Measurements from ENCODE around the gene DHODH. TPM values are rescaled to one million over a fixed set of nuclear protein-coding genes. Genes with fewer than 3 reads are reported as not detected.
A peak's percentile ranks its signal among the peaks of the same experiment; 100 is the strongest.

The DHODH gene
- polyA plus RNA-seq, 2 of the 4 experiments (the other 2 are of a cell fraction) = 9.7 to 13.2 TPM

DNA sequence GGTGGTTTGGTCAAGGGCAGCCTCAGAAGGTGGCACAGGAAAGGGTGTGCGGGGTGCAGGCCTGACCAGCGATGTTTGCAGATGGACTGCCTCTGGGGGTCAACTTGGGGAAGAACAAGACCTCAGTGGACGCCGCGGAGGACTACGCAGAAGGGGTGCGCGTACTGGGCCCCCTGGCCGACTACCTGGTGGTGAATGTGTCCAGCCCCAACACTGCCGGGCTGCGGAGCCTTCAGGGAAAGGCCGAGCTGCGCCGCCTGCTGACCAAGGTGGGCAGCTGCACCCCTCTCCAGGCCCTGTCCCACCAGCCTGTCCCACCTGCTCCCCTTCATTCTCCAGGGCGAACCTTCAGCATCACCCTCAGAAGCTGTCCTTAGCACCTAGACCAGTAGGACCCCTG, 12.5 kb downstream of the DHODH start:
- Histone ChIP-seq H3K4me1 (peaks cover 19% of the 10 kb centered on the region), H3K27ac (no peak overlapping the region), H3K4me2 (no peak overlapping the region), H3K9me3 (no peaks in the 10 kb centered on the region), H3K4me3 (no peak overlapping the region)
- no peak for TF ChIP-seq POLR2A (IDR thresholded peaks at IDR 0.05; ENCODE audit: low read length)
- TF ChIP-seq, protein P1, sequence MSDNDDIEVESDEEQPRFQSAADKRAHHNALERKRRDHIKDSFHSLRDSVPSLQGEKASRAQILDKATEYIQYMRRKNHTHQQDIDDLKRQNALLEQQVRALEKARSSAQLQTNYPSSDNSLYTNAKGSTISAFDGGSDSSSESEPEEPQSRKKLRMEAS (IDR thresholded peaks at IDR 0.05) = no peak
- TF ChIP-seq, protein P2, sequence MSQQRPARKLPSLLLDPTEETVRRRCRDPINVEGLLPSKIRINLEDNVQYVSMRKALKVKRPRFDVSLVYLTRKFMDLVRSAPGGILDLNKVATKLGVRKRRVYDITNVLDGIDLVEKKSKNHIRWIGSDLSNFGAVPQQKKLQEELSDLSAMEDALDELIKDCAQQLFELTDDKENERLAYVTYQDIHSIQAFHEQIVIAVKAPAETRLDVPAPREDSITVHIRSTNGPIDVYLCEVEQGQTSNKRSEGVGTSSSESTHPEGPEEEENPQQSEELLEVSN (IDR thresholded peaks at IDR 0.05; ENCODE audit: borderline replicate concordance, low read depth) = no peak
- TF ChIP-seq RCOR1 (IDR thresholded peaks at IDR 0.05; ENCODE audit: low read depth, low read length) = no peak
- TF ChIP-seq CHD4 (IDR thresholded peaks at IDR 0.05; ENCODE audit: borderline replicate concordance) = no peak
- no peak for TF ChIP-seq RFX5 (IDR thresholded peaks at IDR 0.05)
- no peak for TF ChIP-seq BHLHE40 (IDR thresholded peaks at IDR 0.05; ENCODE audit: low read depth, low read length)
- TF ChIP-seq, protein P3, sequence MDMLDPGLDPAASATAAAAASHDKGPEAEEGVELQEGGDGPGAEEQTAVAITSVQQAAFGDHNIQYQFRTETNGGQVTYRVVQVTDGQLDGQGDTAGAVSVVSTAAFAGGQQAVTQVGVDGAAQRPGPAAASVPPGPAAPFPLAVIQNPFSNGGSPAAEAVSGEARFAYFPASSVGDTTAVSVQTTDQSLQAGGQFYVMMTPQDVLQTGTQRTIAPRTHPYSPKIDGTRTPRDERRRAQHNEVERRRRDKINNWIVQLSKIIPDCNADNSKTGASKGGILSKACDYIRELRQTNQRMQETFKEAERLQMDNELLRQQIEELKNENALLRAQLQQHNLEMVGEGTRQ (IDR thresholded peaks at IDR 0.05) = no peak
- no peak for TF ChIP-seq CBX2 (IDR thresholded peaks at IDR 0.05; ENCODE audit: borderline replicate concordance, low read depth)
- TF ChIP-seq, protein P4, sequence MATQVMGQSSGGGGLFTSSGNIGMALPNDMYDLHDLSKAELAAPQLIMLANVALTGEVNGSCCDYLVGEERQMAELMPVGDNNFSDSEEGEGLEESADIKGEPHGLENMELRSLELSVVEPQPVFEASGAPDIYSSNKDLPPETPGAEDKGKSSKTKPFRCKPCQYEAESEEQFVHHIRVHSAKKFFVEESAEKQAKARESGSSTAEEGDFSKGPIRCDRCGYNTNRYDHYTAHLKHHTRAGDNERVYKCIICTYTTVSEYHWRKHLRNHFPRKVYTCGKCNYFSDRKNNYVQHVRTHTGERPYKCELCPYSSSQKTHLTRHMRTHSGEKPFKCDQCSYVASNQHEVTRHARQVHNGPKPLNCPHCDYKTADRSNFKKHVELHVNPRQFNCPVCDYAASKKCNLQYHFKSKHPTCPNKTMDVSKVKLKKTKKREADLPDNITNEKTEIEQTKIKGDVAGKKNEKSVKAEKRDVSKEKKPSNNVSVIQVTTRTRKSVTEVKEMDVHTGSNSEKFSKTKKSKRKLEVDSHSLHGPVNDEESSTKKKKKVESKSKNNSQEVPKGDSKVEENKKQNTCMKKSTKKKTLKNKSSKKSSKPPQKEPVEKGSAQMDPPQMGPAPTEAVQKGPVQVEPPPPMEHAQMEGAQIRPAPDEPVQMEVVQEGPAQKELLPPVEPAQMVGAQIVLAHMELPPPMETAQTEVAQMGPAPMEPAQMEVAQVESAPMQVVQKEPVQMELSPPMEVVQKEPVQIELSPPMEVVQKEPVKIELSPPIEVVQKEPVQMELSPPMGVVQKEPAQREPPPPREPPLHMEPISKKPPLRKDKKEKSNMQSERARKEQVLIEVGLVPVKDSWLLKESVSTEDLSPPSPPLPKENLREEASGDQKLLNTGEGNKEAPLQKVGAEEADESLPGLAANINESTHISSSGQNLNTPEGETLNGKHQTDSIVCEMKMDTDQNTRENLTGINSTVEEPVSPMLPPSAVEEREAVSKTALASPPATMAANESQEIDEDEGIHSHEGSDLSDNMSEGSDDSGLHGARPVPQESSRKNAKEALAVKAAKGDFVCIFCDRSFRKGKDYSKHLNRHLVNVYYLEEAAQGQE (IDR thresholded peaks at IDR 0.05) = no peak
- TF ChIP-seq KDM5A (IDR thresholded peaks at IDR 0.05) = no peak
- TF ChIP-seq TP53 (CRISPR knock-in tag; IDR thresholded peaks at IDR 0.05) = no peak
- no peak for TF ChIP-seq EHF (CRISPR knock-in tag; IDR thresholded peaks at IDR 0.05)
- no peak for TF ChIP-seq NFE2L2 (conservative IDR thresholded peaks at IDR 0.05; ENCODE audit: low read length)
- ATAC-seq (peak in 1 of 2 experiments; percentile 64; a peak in 3 of 6 replicates), DNase-seq (ENCODE audit: low read depth in 1 of 2, low spot score in 1 of 2) (no peak), FAIRE-seq (no peak)
- WGBS (ENCODE audit: missing lambda C conversion rate) = 94% methylated on average over 15 of the region's 15 CpGs
- CTCF ChIA-PET = interaction anchor here (1.2 to 1.4 kb wide), 2 partner anchors 59 to 79 kb away, joined by 3 to 4 read pairs; no protein-coding TSS in a partner anchor
- POLR2A ChIA-PET = no interaction called here

DNA sequence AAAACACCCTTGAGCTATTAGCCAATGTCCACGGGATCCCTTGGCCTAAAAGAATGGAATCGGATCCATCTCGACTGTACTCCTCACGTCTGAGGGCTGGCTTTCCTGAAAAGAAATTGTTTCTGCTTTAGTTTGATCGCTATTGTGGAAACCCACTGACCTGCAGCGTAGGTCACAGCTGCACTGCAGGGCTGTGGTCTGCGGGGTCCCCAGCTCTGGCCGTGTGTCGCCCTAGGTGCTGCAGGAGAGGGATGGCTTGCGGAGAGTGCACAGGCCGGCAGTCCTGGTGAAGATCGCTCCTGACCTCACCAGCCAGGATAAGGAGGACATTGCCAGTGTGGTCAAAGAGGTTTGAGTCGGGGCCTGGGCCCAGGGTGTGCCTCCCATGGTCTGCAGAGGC, 13.6 kb downstream of the DHODH start:
- Histone ChIP-seq H3K4me2 (no peak overlapping the region), H3K4me3 (no peak overlapping the region), H3K4me1 (peaks cover 19% of the 10 kb centered on the region), H3K27ac (no peak overlapping the region), H3K9me3 (no peaks in the 10 kb centered on the region)
- FAIRE-seq (no peak), ATAC-seq (no peak), DNase-seq (ENCODE audit: low read depth in 1 of 2, low spot score in 1 of 2) (no peak)
- ChIA-PET POLR2A (no interaction called here), CTCF (interaction anchor here (1.2 to 1.4 kb wide), 2 partner anchors 60 to 77 kb away, joined by 3 to 4 read pairs; no protein-coding TSS in a partner anchor)
- WGBS (ENCODE audit: missing lambda C conversion rate) = 96% methylated on average over 13 of the region's 13 CpGs
- TF ChIP-seq HOXA7 (CRISPR knock-in tag; IDR thresholded peaks at IDR 0.05) (no peak), MAFK (IDR thresholded peaks at IDR 0.05; ENCODE audit: partially characterized antibody) (no peak), FOSL2 (IDR thresholded peaks at IDR 0.05) (no peak), FOSL2 (CRISPR knock-in tag; IDR thresholded peaks at IDR 0.05) (no peak), CHD4 (IDR thresholded peaks at IDR 0.05; ENCODE audit: borderline replicate concordance) (no peak), NR3C1 (IDR thresholded peaks at IDR 0.05) (no peak), SREBF2 (IDR thresholded peaks at IDR 0.05) (no peak), CEBPB (IDR thresholded peaks at IDR 0.05) (no peak), ESRRA (IDR thresholded peaks at IDR 0.05; ENCODE audit: borderline replicate concordance, low read length) (no peak), HDAC2 (IDR thresholded peaks at IDR 0.05) (no peak), ZFP36 (IDR thresholded peaks at IDR 0.05; ENCODE audit: borderline replicate concordance, partially characterized antibody) (no peak), SMC3 (IDR thresholded peaks at IDR 0.05) (no peak), BHLHE40 (IDR thresholded peaks at IDR 0.05; ENCODE audit: low read depth, low read length) (no peak), TP53 (CRISPR knock-in tag; IDR thresholded peaks at IDR 0.05) (no peak), PHF8 (IDR thresholded peaks at IDR 0.05; ENCODE audit: borderline replicate concordance, low read depth) (no peak)
- TF ChIP-seq, protein P5, sequence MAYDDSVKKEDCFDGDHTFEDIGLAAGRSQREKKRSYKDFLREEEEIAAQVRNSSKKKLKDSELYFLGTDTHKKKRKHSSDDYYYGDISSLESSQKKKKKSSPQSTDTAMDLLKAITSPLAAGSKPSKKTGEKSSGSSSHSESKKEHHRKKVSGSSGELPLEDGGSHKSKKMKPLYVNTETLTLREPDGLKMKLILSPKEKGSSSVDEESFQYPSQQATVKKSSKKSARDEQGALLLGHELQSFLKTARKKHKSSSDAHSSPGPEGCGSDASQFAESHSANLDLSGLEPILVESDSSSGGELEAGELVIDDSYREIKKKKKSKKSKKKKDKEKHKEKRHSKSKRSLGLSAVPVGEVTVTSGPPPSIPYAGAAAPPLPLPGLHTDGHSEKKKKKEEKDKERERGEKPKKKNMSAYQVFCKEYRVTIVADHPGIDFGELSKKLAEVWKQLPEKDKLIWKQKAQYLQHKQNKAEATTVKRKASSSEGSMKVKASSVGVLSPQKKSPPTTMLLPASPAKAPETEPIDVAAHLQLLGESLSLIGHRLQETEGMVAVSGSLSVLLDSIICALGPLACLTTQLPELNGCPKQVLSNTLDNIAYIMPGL (CRISPR knock-in tag; IDR thresholded peaks at IDR 0.05; ENCODE audit: borderline replicate concordance) = no peak
- TF ChIP-seq, protein P1 (IDR thresholded peaks at IDR 0.05) = no peak

Measured in A549 (cell line).